ENCODE measurements around the gene CFAP69.

DNA sequence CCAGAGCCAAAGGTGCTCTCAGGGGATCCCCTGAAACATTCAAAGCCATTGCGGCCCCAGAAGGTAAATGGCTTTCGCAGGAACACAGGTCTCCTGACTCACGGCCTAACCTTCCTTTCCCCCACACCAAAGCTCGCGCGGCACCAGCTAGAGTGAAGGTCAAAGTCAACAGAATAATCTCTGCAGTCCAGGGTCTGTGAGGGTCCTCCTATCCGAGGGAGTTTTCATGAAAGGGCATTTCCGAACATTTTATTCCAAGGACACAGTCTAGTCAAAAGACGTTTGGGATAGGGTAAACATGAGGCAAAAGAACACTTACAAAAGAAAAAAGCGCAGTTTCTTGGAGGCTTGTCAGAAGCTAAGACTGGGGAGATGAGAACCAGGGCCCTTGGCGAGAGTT is 34.0 kb upstream of the CFAP69 start:
- no peak for TF ChIP-seq POLR2AphosphoS5 (IDR thresholded peaks at IDR 0.05; ENCODE audit: low read depth, low read length)
- TF ChIP-seq POLR2A (IDR thresholded peaks at IDR 0.05; ENCODE audit: low read depth, low read length), result no peak
- no peak for TF ChIP-seq TAF1 (IDR thresholded peaks at IDR 0.05; ENCODE audit: low read depth, low read length)
- no peak for TF ChIP-seq POU2F2 (IDR thresholded peaks at IDR 0.05; ENCODE audit: low read depth, low read length)
- TF ChIP-seq SPI1 (IDR thresholded peaks at IDR 0.05; ENCODE audit: low read depth, low read length), result no peak

Measured in GM12891 (cell line).